A549 (cell line): ENCODE measurements around the gene SNUPN. TPM values are rescaled to one million over a fixed set of nuclear protein-coding genes. Genes with fewer than 3 reads are reported as not detected.

Experiments used
- polyA plus RNA-seq, 4 experiments: library from polyadenylated mRNA; depleted of rRNA in 3 of 4; stranded (reverse); fragments of >200 nt; fragmentation: RNase III in 1 of 4; extraction: RNeasy Plus Mini Kit Qiagen cat#74134 plus additional on column Dnase treatment in 1 of 4; gene quantifications; 2 replicates in 3 of 4; 3 replicates in 1 of 4; pipeline ENCODE4 v1.2.3, GENCODE V29; 2011 to 2017

Gene SNUPN
- polyA plus RNA-seq, 2 of the 4 experiments (the other 2 are of a cell fraction), result 29.2 to 38.5 TPM

Other genes with a start within 250 kb of the SNUPN start
- gene SIN3A, start 174.0 kb downstream of the SNUPN start, polyA plus RNA-seq (2011; rRNA removed), result 46.8 and 48.7 TPM in 2 replicates
- 33.9 to 38.6 TPM (median 35.9 TPM) in 3 replicates for gene SIN3A, start 174.0 kb downstream of the SNUPN start, polyA plus RNA-seq (2017; fragmentation: RNase III; extraction: RNeasy Plus Mini Kit Qiagen cat#74134 plus additional on column Dnase treatment)
- gene PTPN9, start 46.4 kb downstream of the SNUPN start, polyA plus RNA-seq (2011; rRNA removed), result 60.2 and 71.2 TPM in 2 replicates
- gene PTPN9, start 46.4 kb downstream of the SNUPN start, polyA plus RNA-seq (2017; fragmentation: RNase III; extraction: RNeasy Plus Mini Kit Qiagen cat#74134 plus additional on column Dnase treatment), result 25.5 to 31.1 TPM (median 29.5 TPM) in 3 replicates
- gene IMP3, start 14.5 kb upstream of the SNUPN start, polyA plus RNA-seq (2011; rRNA removed), result 80.6 and 94.7 TPM in 2 replicates
- gene IMP3, start 14.5 kb upstream of the SNUPN start, polyA plus RNA-seq (2017; fragmentation: RNase III; extraction: RNeasy Plus Mini Kit Qiagen cat#74134 plus additional on column Dnase treatment), result 87.1 to 90.0 TPM (median 88.6 TPM) in 3 replicates
- gene SNX33, start 22.2 kb upstream of the SNUPN start, polyA plus RNA-seq (2011; rRNA removed), result 8.4 and 10.7 TPM in 2 replicates
- 8.1 to 11.6 TPM (median 11.2 TPM) in 3 replicates for gene SNX33, start 22.2 kb upstream of the SNUPN start, polyA plus RNA-seq (2017; fragmentation: RNase III; extraction: RNeasy Plus Mini Kit Qiagen cat#74134 plus additional on column Dnase treatment)
- gene CSPG4, start 87.1 kb upstream of the SNUPN start, polyA plus RNA-seq (2011; rRNA removed), result 0.01 TPM in 2 replicates
- 0.01 to 0.06 TPM (median 0.04 TPM) in 3 replicates for gene CSPG4, start 87.1 kb upstream of the SNUPN start, polyA plus RNA-seq (2017; fragmentation: RNase III; extraction: RNeasy Plus Mini Kit Qiagen cat#74134 plus additional on column Dnase treatment)
- 41.2 and 50.6 TPM in 2 replicates for gene UBE2Q2, start 217.7 kb upstream of the SNUPN start, polyA plus RNA-seq (2011; rRNA removed)
- 36.0 to 40.1 TPM (median 36.5 TPM) in 3 replicates for gene UBE2Q2, start 217.7 kb upstream of the SNUPN start, polyA plus RNA-seq (2017; fragmentation: RNase III; extraction: RNeasy Plus Mini Kit Qiagen cat#74134 plus additional on column Dnase treatment)